ENCODE results near the gene LRRFIP2. TPM values are rescaled to one million over a fixed set of nuclear protein-coding genes. Genes with fewer than 3 reads are reported as not detected.

LRRFIP2 gene
- total and polyA plus RNA-seq, 2 of the 8 experiments (the other 6 are each of a cell fraction or from before 2014, with no cell fraction given) = 8.8 to 25.6 TPM

DNA sequence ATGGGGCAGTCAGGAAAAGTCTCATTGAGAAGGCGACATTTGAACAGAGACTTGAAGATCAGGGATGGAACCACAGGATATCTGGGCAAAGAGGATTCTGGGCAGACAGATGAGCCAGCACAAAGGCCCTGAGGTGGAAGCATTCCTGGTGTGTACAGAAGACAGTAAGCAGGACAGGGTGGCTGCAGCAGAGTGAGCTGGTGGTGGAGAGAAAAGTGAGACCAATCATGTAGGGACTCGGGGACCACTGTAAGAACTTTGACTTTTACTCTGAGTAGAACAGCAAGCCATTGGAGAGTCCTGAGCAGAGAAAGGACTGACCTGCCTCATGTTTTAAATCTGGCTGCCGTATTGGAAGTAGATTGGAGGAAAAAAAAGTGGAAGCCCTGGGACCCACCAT, 29.9 kb upstream of the LRRFIP2 start:
- no peak overlapping the region for H2BK15ac ChIP-seq (ENCODE audit: low read length)
- POLR2A ChIA-PET (ENCODE audit: partially characterized antibody) = interaction anchor here (0.8 kb wide), 1 partner anchor 18 kb away, joined by 3 read pairs; no protein-coding TSS in a partner anchor
- no peak overlapping the region for H4K8ac ChIP-seq (ENCODE audit: extremely low read depth, insufficient read depth, low read length)
- H3K36me3 ChIP-seq (ENCODE audit: control insufficient read depth in 2 of 4, insufficient read depth in 4 of 4, low read length in 3 of 4) = no peaks in the 10 kb centered on the region
- no peaks in the 10 kb centered on the region for H4K20me1 ChIP-seq (replicated peaks in 1 of 2; ENCODE audit: control insufficient read depth in 1 of 2, insufficient read depth in 2 of 2, low read length in 2 of 2)
- no peak overlapping the region for H4K5ac ChIP-seq (ENCODE audit: insufficient read length, low read depth, low read length)
- H3K18ac ChIP-seq (ENCODE audit: extremely low read depth, low read length) = no peak overlapping the region
- no peak overlapping the region for H3K9ac ChIP-seq (replicated peaks in 1 of 4; ENCODE audit: extremely low read depth in 1 of 4, low read depth in 3 of 4, low read length in 3 of 4)
- no peak overlapping the region for H3K4me2 ChIP-seq (ENCODE audit: insufficient read depth in 1 of 2, low read depth in 2 of 2, low read length in 2 of 2)
- H3K23ac ChIP-seq (ENCODE audit: insufficient read length) = no peak overlapping the region
- H3K4ac ChIP-seq (replicated peaks; ENCODE audit: insufficient read length, low read depth, low read length) = no peak overlapping the region
- no peak overlapping the region for H2BK120ac ChIP-seq (replicated peaks; ENCODE audit: low read depth, low read length)
- FAIRE-seq (no peak), DNase-seq (ENCODE audit: low read depth in 1 of 2, low spot score in 2 of 2) (no peak)
- H4K91ac ChIP-seq (replicated peaks; ENCODE audit: insufficient read length, low read length) = no peak overlapping the region
- H3K14ac ChIP-seq (ENCODE audit: insufficient read length) = no peak overlapping the region
- no peak overlapping the region for H2BK5ac ChIP-seq (ENCODE audit: low read depth, low read length)
- no peaks in the 10 kb centered on the region for H3K79me2 ChIP-seq (ENCODE audit: control insufficient read depth in 1 of 2, insufficient read depth in 2 of 2, low read length in 2 of 2)
- H3K56ac ChIP-seq (replicated peaks; ENCODE audit: insufficient read length, low read depth, low read length) = no peak overlapping the region
- no peaks in the 10 kb centered on the region for H3K79me1 ChIP-seq (ENCODE audit: low read depth, low read length)
- no peaks in the 10 kb centered on the region for H3K27me3 ChIP-seq (replicated peaks in 1 of 4; ENCODE audit: control insufficient read depth in 3 of 4, extremely low read depth in 1 of 4, insufficient read depth in 3 of 4, low read length in 3 of 4)
- no peaks in the 10 kb centered on the region for H3K4me1 ChIP-seq (replicated peaks in 1 of 4; ENCODE audit: control insufficient read depth in 3 of 4, insufficient read depth in 4 of 4, low read length in 3 of 4)
- no peak overlapping the region for H3K4me3 ChIP-seq (ENCODE audit: extremely low read depth in 1 of 4, insufficient read depth in 2 of 4, low read depth in 3 of 4, low read length in 4 of 4)
- 92% methylated on average over 3 of the region's 3 CpGs; no CpG with 5 or more reads in 1 of the 2 experiments for WGBS, 2 experiments (ENCODE audit: extremely low coverage in 1 of 2, insufficient coverage in 1 of 2, insufficient read length in 1 of 2, insufficient replicate concordance in 2 of 2, low coverage in 1 of 2, low lambda C conversion rate in 2 of 2, missing lambda C conversion rate in 1 of 2)
- no peak overlapping the region for H2BK20ac ChIP-seq (ENCODE audit: low read length)
- H2AFZ ChIP-seq (ENCODE audit: low read length) = no peak overlapping the region
- H2BK12ac ChIP-seq (ENCODE audit: low read depth, low read length) = no peak overlapping the region
- no peak overlapping the region for H3K27ac ChIP-seq (ENCODE audit: low read depth, low read length)
- no peaks in the 10 kb centered on the region; a peak in 2 of 4 replicates for H3K9me3 ChIP-seq (ENCODE audit: insufficient read depth in 2 of 2, low read depth in 1 of 2, low read length in 1 of 2)
- H3K23me2 ChIP-seq (ENCODE audit: low read depth, low read length) = no peaks in the 10 kb centered on the region; the same call in 1 of the 2 replicates
- CTCF ChIA-PET (ENCODE audit: partially characterized antibody) = interaction anchor here (3.7 kb wide), 1 partner anchor 9 kb away, joined by 29 read pairs; no protein-coding TSS in a partner anchor
- no peak overlapping the region for H2AK5ac ChIP-seq (ENCODE audit: low read depth, low read length)
- TF ChIP-seq NANOG (IDR thresholded peaks at IDR 0.05; ENCODE audit: insufficient read depth, low read depth, low read length, poor library complexity, severe bottlenecking) (no peak), BRCA1 (IDR thresholded peaks at IDR 0.05; ENCODE audit: low read depth, low read length) (no peak), MAFK (IDR thresholded peaks at IDR 0.05; ENCODE audit: low read depth, low read length) (no peak), RBBP5 (IDR thresholded peaks at IDR 0.05; ENCODE audit: borderline replicate concordance, low read depth, low read length) (no peak), SAP30 (IDR thresholded peaks at IDR 0.05; ENCODE audit: insufficient read depth, insufficient replicate concordance, low read length) (no peak), ATF2 (IDR thresholded peaks at IDR 0.05; ENCODE audit: low read length) (no peak)
